ENCODE measurements around the gene CYP2E1. TPM values are rescaled to one million over a fixed set of nuclear protein-coding genes. Genes with fewer than 3 reads are reported as not detected.

CYP2E1 gene
- total RNA-seq, 1 experiment from 2014 or later: 0.13 TPM

GRCh38 chr10:133565441-133566294, 38.5 kb downstream of the CYP2E1 start, which contains the start of gene SYCE1:
SYCE1 (minus strand) TSS chr10:133565583; CDS start chr10:133565529, 54 bp downstream.
- Histone ChIP-seq H3K4me1 (ENCODE audit: insufficient read depth, low read length) (no peaks in the 10 kb centered on the region), H3K23ac (ENCODE audit: insufficient read length, low read depth, low read length) (no peak within 1 kb of the TSS), H2AK5ac (ENCODE audit: insufficient read length, low read length) (no peak within 1 kb of the TSS), H2BK15ac (ENCODE audit: low read depth, low read length) (no peak within 1 kb of the TSS), H3K18ac (ENCODE audit: insufficient read length, low read depth, low read length) (no peak within 1 kb of the TSS), H4K5ac (ENCODE audit: insufficient read length, low read depth, low read length) (no peak within 1 kb of the TSS), H3K23me2 (ENCODE audit: insufficient read length, low read depth, low read length, poor library complexity, severe bottlenecking) (no peaks in the 10 kb centered on the region), H2BK120ac (ENCODE audit: low read depth, low read length, poor library complexity, severe bottlenecking) (no peak within 1 kb of the TSS), H2BK5ac (ENCODE audit: insufficient read length, low read length) (no peak within 1 kb of the TSS), H3K9ac (ENCODE audit: extremely low read depth, insufficient read length, low read length) (no peak within 1 kb of the TSS), H3K56ac (ENCODE audit: insufficient read length, low read depth, low read length) (no peak within 1 kb of the TSS), H4K20me1 (ENCODE audit: control insufficient read depth, insufficient read depth, insufficient read length) (no peaks in the 10 kb centered on the region), H3K14ac (ENCODE audit: insufficient read depth, low read length) (no peak within 1 kb of the TSS), H3K4ac (ENCODE audit: low read depth, low read length) (no peak within 1 kb of the TSS), H2BK12ac (ENCODE audit: insufficient read length, low read depth, low read length) (no peak within 1 kb of the TSS), H4K8ac (replicated peaks; ENCODE audit: insufficient read length, low read depth, low read length) (no peak within 1 kb of the TSS), H3K9me3 (ENCODE audit: control insufficient read depth, low read depth, low read length) (peaks cover 54% of the 10 kb centered on the region), H4K91ac (ENCODE audit: insufficient read length, low read depth, low read length) (no peak within 1 kb of the TSS), H3K79me2 (ENCODE audit: insufficient read depth, low read length) (no peaks in the 10 kb centered on the region), H2BK20ac (ENCODE audit: low read depth, low read length, poor library complexity, severe bottlenecking) (no peak within 1 kb of the TSS), H3K27ac (ENCODE audit: insufficient read length, low read depth, low read length) (no peak within 1 kb of the TSS), H3K79me1 (ENCODE audit: insufficient read depth, low read depth, low read length, poor library complexity, severe bottlenecking) (no peaks in the 10 kb centered on the region), H2AFZ (ENCODE audit: low read length) (no peak within 1 kb of the TSS), H3K27me3 (ENCODE audit: insufficient read depth, low read length) (no peaks in the 10 kb centered on the region), H3T11ph (ENCODE audit: low read length) (no peak within 1 kb of the TSS), H3K4me2 (ENCODE audit: insufficient read depth, insufficient read length, low read length) (no peak within 1 kb of the TSS)
- H3K36me3 Mint-ChIP-seq (ENCODE audit: insufficient read depth in 1 of 3, low read depth in 3 of 3): peaks cover 8 to 9% (median 8%) of the 10 kb centered on the region in 3 experiments; a peak in 5 of 7 replicates
- peaks cover 2% of the 10 kb centered on the region; the same call in 1 of the 2 replicates for H3K27me3 Mint-ChIP-seq (ENCODE audit: low read depth)
- no peak for TF ChIP-seq CTCF (conservative IDR thresholded peaks at IDR 0.05)
- H3K4me3 Mint-ChIP-seq: no peak within 1 kb of the TSS
- H3K4me1 Mint-ChIP-seq: no peaks in the 10 kb centered on the region
- no CpG with 5 or more reads among the region's 77 CpGs for WGBS (ENCODE audit: extremely low coverage, insufficient read length, low lambda C conversion rate)
- H3K9me3 Mint-ChIP-seq: peaks cover 57 to 66% of the 10 kb centered on the region in 2 experiments
- no peak within 1 kb of the TSS for H3K27ac Mint-ChIP-seq
- DNase-seq: no peak
